22Rv1 (cell line): ENCODE data around the gene GPC5.

Experiments used
- CTCF ChIP-seq: fragments of 450-650 bp; IDR thresholded peaks from 2 replicates; pipeline ENCODE4 v1.5.1; 2017; ENCODE audit warnings: mild to moderate bottlenecking
- ZFX ChIP-seq: fragments of 450-650 bp; IDR thresholded peaks from 2 replicates; pipeline ENCODE4 v1.6.1; 2017; ENCODE audit warnings: antibody characterized with exemption, borderline replicate concordance

- no peak for TF ChIP-seq CTCF
- no peak for TF ChIP-seq ZFX
Observed at GRCh38 chr13:91698767-91699166, 300.3 kb downstream of the GPC5 start.
